ENCODE data around the gene VAT1. TPM values are rescaled to one million over a fixed set of nuclear protein-coding genes. Genes with fewer than 3 reads are reported as not detected.

The VAT1 gene
- total RNA-seq, 1 experiment from 2014 or later: 262 TPM

DNA sequence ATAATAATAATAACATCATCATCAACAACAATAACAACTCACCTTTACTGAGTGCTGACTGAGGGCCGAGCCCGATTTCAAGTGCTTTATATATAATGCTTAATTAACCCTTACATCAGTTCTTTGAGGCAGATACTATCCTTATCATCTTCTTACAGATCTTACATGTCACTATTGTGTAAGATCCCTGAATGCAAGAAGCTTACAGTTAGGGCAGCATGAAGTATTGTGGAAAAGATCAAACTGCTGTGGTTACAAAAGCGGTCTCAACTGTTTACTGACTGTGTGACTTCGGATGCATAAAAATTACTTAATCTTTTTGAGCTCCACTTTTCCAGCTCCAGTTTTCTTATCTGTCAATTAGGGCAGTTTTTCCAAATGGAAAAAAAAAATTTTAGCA lies 3.3 kb downstream of the VAT1 start:
- Mint-ChIP-seq H3K4me3 (no peak overlapping the region), H3K9me3 (no peaks in the 10 kb centered on the region), H3K36me3 (ENCODE audit: insufficient read depth in 1 of 3, low read depth in 3 of 3) (peaks cover 11 to 47% (median 45%) of the 10 kb centered on the region in 3 experiments; a peak in 6 of 7 replicates), H3K27ac (no peak overlapping the region), H3K27me3 (ENCODE audit: low read depth) (no peaks in the 10 kb centered on the region), H3K4me1 (peaks cover 27 to 54% of the 10 kb centered on the region in 2 experiments)
- Histone ChIP-seq H4K20me1 (ENCODE audit: control insufficient read depth, insufficient read depth, insufficient read length) (no peaks in the 10 kb centered on the region), H3K23me2 (ENCODE audit: insufficient read length, low read depth, low read length, poor library complexity, severe bottlenecking) (peaks cover 5% of the 10 kb centered on the region), H3K14ac (ENCODE audit: insufficient read depth, low read length) (no peak overlapping the region), H3K27ac (ENCODE audit: insufficient read length, low read depth, low read length) (no peak overlapping the region), H3K79me1 (ENCODE audit: insufficient read depth, low read depth, low read length, poor library complexity, severe bottlenecking) (no peaks in the 10 kb centered on the region), H4K5ac (ENCODE audit: insufficient read length, low read depth, low read length) (no peak overlapping the region), H3K9ac (ENCODE audit: extremely low read depth, insufficient read length, low read length) (no peak overlapping the region), H2BK15ac (ENCODE audit: low read depth, low read length) (no peak overlapping the region), H3K4ac (ENCODE audit: low read depth, low read length) (no peak overlapping the region), H4K8ac (replicated peaks; ENCODE audit: insufficient read length, low read depth, low read length) (no peak overlapping the region), H3K4me2 (ENCODE audit: insufficient read depth, insufficient read length, low read length) (no peak overlapping the region), H4K91ac (ENCODE audit: insufficient read length, low read depth, low read length) (no peak overlapping the region), H2BK5ac (ENCODE audit: insufficient read length, low read length) (no peak overlapping the region), H2BK12ac (ENCODE audit: insufficient read length, low read depth, low read length) (no peak overlapping the region), H3K56ac (ENCODE audit: insufficient read length, low read depth, low read length) (no peak overlapping the region), H2BK120ac (ENCODE audit: low read depth, low read length, poor library complexity, severe bottlenecking) (no peak overlapping the region), H3K23ac (ENCODE audit: insufficient read length, low read depth, low read length) (no peak overlapping the region), H2AK5ac (ENCODE audit: insufficient read length, low read length) (no peak overlapping the region), H2AFZ (ENCODE audit: low read length) (no peak overlapping the region), H3K4me1 (ENCODE audit: insufficient read depth, low read length) (peaks cover 3% of the 10 kb centered on the region), H3K9me3 (ENCODE audit: control insufficient read depth, low read depth, low read length) (no peaks in the 10 kb centered on the region), H3K18ac (ENCODE audit: insufficient read length, low read depth, low read length) (no peak overlapping the region), H3K27me3 (ENCODE audit: insufficient read depth, low read length) (no peaks in the 10 kb centered on the region), H3K79me2 (ENCODE audit: insufficient read depth, low read length) (no peaks in the 10 kb centered on the region; the same call in 1 of the 2 replicates), H3T11ph (ENCODE audit: low read length) (no peak overlapping the region), H2BK20ac (ENCODE audit: low read depth, low read length, poor library complexity, severe bottlenecking) (no peak overlapping the region)
- no CpG with 5 or more reads among the region's 4 CpGs for WGBS (ENCODE audit: extremely low coverage, insufficient read length, low lambda C conversion rate)
- TF ChIP-seq, protein P1, sequence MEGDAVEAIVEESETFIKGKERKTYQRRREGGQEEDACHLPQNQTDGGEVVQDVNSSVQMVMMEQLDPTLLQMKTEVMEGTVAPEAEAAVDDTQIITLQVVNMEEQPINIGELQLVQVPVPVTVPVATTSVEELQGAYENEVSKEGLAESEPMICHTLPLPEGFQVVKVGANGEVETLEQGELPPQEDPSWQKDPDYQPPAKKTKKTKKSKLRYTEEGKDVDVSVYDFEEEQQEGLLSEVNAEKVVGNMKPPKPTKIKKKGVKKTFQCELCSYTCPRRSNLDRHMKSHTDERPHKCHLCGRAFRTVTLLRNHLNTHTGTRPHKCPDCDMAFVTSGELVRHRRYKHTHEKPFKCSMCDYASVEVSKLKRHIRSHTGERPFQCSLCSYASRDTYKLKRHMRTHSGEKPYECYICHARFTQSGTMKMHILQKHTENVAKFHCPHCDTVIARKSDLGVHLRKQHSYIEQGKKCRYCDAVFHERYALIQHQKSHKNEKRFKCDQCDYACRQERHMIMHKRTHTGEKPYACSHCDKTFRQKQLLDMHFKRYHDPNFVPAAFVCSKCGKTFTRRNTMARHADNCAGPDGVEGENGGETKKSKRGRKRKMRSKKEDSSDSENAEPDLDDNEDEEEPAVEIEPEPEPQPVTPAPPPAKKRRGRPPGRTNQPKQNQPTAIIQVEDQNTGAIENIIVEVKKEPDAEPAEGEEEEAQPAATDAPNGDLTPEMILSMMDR (conservative IDR thresholded peaks at IDR 0.05): no peak
- DNase-seq: no peak

Data from H9 (cell line).